GM21529 (cell line): ENCODE results near the gene NEK6.
"Not testable (repeated sequence)": the region's sequence is repeated elsewhere in the genome, so short reads cannot be mapped to it uniquely, and the experiment has no call there.

Source experiments
- ATAC-seq: cut with Tn5 transposase; IDR thresholded peaks from one replicate; pipeline ENCODE4 v1.9.1; 2021; ENCODE audit not compliant: unreplicated experiment

Gene NEK6

DNA sequence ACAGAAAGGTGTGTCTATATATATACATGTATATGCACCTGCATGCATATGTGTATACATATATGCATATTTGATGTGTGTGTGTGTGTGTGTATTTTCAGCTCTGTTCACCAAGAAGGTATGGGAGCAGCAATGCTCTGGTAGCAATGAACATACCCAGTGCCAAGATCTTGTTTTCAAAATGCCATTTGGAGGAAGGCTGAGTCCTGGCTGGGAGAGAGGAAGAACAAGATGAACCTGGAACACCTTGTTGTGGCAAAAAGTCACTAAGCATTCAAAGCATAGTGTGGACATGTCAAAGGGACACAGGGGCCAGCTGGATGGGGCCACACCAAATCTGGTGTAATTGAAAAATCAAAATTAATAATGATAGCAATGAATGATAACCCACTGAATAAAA, 31.8 kb upstream of the NEK6 start:
- no peak for ATAC-seq

GRCh38 chr9:124228516-124228915, 29.2 kb upstream of the NEK6 start:
- ATAC-seq, result no peak

DNA sequence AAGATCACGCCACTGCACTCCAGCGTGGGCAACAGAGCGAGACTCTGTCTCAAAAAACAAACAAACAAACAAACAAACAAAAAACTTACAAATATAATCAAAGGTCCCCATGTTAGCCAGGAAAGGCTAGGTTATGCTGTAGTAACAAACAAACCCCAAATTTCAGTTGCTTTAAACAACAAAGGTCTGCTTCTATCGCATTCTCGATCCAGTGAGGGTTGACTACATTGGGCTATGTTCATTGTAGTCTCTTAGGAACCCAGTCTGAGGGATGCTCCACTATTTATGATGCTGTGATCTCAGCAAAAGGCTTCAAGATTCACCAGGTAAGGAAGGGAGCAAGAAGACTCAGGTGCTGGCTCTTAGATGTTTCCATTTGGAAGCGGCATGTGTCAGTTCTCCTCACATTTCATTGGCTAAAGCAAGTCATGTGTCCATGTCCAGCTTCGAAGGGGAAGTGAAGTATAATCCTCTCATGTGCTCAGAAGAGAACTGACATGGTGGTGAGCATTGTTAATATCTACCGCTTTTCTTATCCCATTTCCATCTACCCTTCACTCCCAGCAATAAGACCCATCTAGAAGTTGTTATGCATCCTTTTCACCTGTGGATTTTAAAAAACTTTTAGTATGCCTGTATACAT, 26.5 kb upstream of the NEK6 start:
- no peak for ATAC-seq

- ATAC-seq, result peak; percentile 30
These were observed 19.1 kb upstream of the NEK6 start for GRCh38 chr9:124238546-124239140.

GRCh38 chr9:124239249-124240073, 18.3 kb upstream of the NEK6 start:
- ATAC-seq, result peak; percentile 83

GRCh38 chr9:124242331-124243194, 15.2 kb upstream of the NEK6 start:
- ATAC-seq, result no peak

DNA sequence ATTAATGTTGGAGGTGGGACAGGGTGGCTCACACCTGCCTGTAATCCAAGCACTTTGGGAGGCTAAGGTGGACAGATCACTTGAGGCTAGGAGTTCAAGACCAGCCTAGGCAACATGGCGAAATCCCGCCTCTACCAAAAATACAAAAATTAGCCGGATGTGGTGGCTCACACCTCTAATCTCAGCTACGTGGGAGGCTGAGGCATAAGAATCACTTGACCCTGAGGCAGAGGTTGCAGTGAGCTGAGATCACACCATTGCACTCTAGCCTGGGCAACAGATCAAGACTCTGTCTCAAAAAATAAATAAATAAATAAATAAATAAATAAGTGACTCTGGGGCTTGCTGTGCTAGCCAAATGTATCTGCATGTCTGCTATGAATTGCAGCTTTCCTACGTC, 10.4 kb upstream of the NEK6 start:
- ATAC-seq, result not testable (repeated sequence)

DNA sequence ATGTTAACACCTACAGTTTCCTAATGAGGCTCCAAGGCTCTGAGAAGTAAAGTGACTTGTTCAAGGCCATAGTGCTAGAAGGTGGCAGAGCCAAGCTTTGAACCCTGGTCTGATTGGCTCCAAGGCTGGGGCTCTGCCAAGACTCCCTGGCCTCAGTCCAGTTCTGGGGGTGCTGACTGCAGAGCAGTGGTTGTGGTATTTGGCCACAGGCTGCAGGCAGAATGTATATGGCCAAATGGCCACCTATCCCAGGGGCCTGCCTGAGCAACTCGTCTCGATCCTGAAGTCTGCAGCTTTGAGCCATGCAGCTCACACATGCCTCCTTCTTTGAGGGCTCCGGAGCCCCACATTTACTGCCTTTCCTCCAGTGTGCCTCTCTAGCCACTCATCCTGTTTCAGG, 9.7 kb upstream of the NEK6 start:
- ATAC-seq, result no peak

DNA sequence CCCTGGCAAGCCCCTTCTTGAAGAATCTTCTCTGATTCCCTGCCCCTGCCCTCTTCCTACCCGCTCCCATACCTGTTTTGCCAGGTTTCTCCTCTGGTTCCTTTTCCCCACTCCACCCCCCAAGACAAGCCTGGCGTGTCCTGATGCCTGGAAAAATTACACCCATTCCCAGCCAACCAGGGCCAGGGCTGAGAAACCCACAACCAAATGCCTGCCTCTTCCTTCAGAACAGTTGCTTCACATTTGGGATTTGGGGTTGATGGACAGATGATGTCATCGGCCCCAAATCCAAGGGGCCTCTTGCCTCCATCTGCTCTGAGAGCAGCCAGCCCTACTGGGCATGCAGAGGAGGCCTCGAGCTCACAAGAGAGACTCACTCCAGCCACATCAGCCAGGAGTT, 8.8 kb upstream of the NEK6 start:
- no peak for ATAC-seq

DNA sequence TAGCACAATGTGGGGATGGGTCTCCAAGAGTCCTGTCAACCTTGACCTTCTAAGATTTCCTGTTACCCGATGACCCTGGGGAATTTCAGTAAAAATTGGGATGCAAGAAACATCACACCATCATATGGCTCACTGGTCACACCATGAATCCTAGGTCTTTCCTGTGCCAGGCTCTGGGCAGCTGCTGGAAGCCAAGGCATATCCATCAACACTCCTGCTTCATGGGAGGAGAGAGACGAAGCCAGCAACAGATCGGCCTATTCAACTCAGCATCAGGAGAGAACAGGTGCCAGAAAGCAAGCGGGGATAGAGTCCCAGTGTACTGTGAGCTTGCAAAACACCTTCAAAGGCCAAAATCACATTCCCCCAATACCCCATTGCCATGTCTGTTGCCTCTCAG, 6.5 kb upstream of the NEK6 start:
- no peak for ATAC-seq

GRCh38 chr9:124251605-124252378, 6.0 kb upstream of the NEK6 start:
- ATAC-seq, result no peak

GRCh38 chr9:124252878-124253277, 4.9 kb upstream of the NEK6 start:
- not testable (repeated sequence) for ATAC-seq

GRCh38 chr9:124254261-124254682, 3.5 kb upstream of the NEK6 start:
- peak; percentile 62 for ATAC-seq

GRCh38 chr9:124255222-124255621, 2.5 kb upstream of the NEK6 start:
- ATAC-seq, result no peak

- ATAC-seq, result no peak
These were observed 1.2 kb upstream of the NEK6 start for GRCh38 chr9:124256517-124257069.

- no peak for ATAC-seq
These were observed 492 bp upstream of the NEK6 start for GRCh38 chr9:124257070-124257843.

DNA sequence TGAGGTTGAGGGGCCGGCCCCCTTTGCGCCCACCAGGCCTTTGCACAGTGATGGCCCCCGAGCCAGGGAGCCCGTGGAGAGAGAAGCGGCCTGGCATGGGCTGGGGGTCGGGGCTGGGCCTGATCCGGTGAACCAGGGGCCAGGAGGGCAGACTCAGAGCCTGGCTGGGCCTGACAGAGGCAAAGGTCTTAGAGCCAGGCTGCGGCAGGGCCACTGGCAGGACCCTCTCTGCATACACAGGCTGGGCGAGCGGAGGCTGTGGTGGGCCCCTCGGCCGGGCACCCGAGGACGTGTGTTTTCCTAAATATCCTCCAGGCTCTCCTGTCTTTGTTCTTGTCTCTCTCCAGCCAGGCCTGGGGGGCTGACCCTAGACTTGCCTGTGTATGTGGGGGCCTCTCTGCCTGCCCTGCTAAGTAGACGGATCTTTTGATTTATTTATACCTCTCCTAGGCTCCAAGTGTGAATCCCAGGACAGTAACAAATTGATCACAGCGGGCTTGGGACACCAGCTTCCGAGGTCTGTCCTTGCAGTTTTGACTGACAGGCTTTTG, 933 bp downstream of the NEK6 start:
- no peak for ATAC-seq

GRCh38 chr9:124259158-124259808, 1.5 kb downstream of the NEK6 start:
- ATAC-seq, result no peak
